Endodermal cell (in vitro differentiated cells): Measurements from ENCODE around the gene FAF1. TPM values are rescaled to one million over a fixed set of nuclear protein-coding genes. Genes with fewer than 3 reads are reported as not detected.
A peak's percentile ranks its signal among the peaks of the same experiment; 100 is the strongest.
"Not testable (repeated sequence)": the region's sequence is repeated elsewhere in the genome, so short reads cannot be mapped to it uniquely, and the experiment has no call there.

Experiments
- DNase-seq: peaks from one replicate; pipeline ENCODE4 v3.0.0-alpha.2; 2017
- H3K27ac ChIP-seq: 2 replicates; pipeline ENCODE4 v1.5.1; 2013; ENCODE audit warnings: mild to moderate bottlenecking, low read depth, low read length, moderate library complexity
- H3K27me3 ChIP-seq: 2 replicates; pipeline ENCODE4 v1.6.1; 2013; ENCODE audit warnings: mild to moderate bottlenecking, low read length, moderate library complexity; ENCODE audit not compliant: insufficient read depth, control insufficient read depth, poor library complexity, severe bottlenecking
- H3K36me3 ChIP-seq: 2 replicates; pipeline ENCODE4 v1.7.0; 2013; ENCODE audit warnings: mild to moderate bottlenecking, low read length, moderate library complexity; ENCODE audit not compliant: control insufficient read depth, insufficient read depth
- H3K4me1 ChIP-seq: one replicate; pipeline ENCODE4 v1.7.0; 2013; ENCODE audit warnings: low read length; ENCODE audit not compliant: control insufficient read depth, insufficient read depth
- H3K4me3 ChIP-seq: 2 replicates; pipeline ENCODE4 v1.5.1; 2013; ENCODE audit warnings: mild to moderate bottlenecking, low read length, moderate library complexity
- H3K9ac ChIP-seq: 2 replicates; pipeline ENCODE4 v1.6.1; 2013; ENCODE audit warnings: mild to moderate bottlenecking, low read length, moderate library complexity; ENCODE audit not compliant: poor library complexity, severe bottlenecking; ENCODE audit errors: extremely low read depth
- H3K9me3 ChIP-seq: 2 replicates; pipeline ENCODE4 v1.6.1; 2013; ENCODE audit warnings: mild to moderate bottlenecking, low read length, moderate library complexity; ENCODE audit not compliant: control insufficient read depth
- H3K27ac Mint-ChIP-seq: 2 replicates; pipeline ENCODE4 v1.8.0; 2020; ENCODE audit warnings: mixed read lengths
- H3K27me3 Mint-ChIP-seq: 2 replicates; pipeline ENCODE4 v1.8.0; 2021; ENCODE audit warnings: mild to moderate bottlenecking, mixed read lengths; ENCODE audit not compliant: insufficient read depth
- H3K36me3 Mint-ChIP-seq: 2 replicates; pipeline ENCODE4 v1.8.0; 2020; ENCODE audit warnings: low read depth, mixed read lengths
- H3K4me1 Mint-ChIP-seq: 2 replicates; pipeline ENCODE4 v1.8.0; 2020; ENCODE audit warnings: mixed read lengths
- H3K4me3 Mint-ChIP-seq: 2 replicates; pipeline ENCODE4 v1.8.0; 2020; ENCODE audit warnings: mild to moderate bottlenecking, moderate library complexity, mixed read lengths
- H3K9me3 Mint-ChIP-seq: 2 replicates; pipeline ENCODE4 v1.8.0; 2020; ENCODE audit warnings: mild to moderate bottlenecking, mixed read lengths
- CTCF ChIP-seq: fragments of 200-600 bp; sonication (generic); conservative IDR thresholded peaks from 2 replicates; pipeline ENCODE4 v1.5.0; 2021; ENCODE audit warnings: antibody characterized with exemption, mild to moderate bottlenecking
- WGBS, 2 experiments: methylation state at CpG; one replicate each; pipeline versions ENCODE4 v1.1.5 to v1.1.7; 2013; ENCODE audit warnings: missing lambda C conversion rate in 2 of 2, mixed read lengths in 1 of 2; ENCODE audit not compliant: insufficient coverage in 1 of 2, insufficient read length in 1 of 2; 5-methylcytosine and 5-hydroxymethylcytosine counted together
- total RNA-seq, 2 donors: library from RNA; stranded (reverse); fragmentation: NEBNext Ultra II Directional in 1 of 2; extraction: Animal tissue kit (Norgen Biotek cat#: 25700) in 1 of 2; gene quantifications; 2 replicates in 1 of 2; 3 replicates in 1 of 2; pipeline ENCODE4 v1.2.1, GENCODE V29; 2021

The FAF1 gene
- total RNA-seq, 2 donors from 2014 or later, result 76.4 to 94.4 TPM

- H3K27ac Mint-ChIP-seq, result no peak overlapping the region
- Histone ChIP-seq H3K4me3 (no peak overlapping the region), H3K27me3 (no peaks in the 10 kb centered on the region), H3K4me1 (no peaks in the 10 kb centered on the region), H3K27ac (no peak overlapping the region), H3K36me3 (no peaks in the 10 kb centered on the region), H3K9me3 (no peaks in the 10 kb centered on the region), H3K9ac (no peak overlapping the region)
- peaks cover 7% of the 10 kb centered on the region for H3K36me3 Mint-ChIP-seq
- no peak for TF ChIP-seq CTCF
- DNase-seq, result no peak
- H3K4me3 Mint-ChIP-seq, result no peak overlapping the region
- H3K27me3 Mint-ChIP-seq, result no peaks in the 10 kb centered on the region
- H3K4me1 Mint-ChIP-seq, result peaks cover 8% of the 10 kb centered on the region
- H3K9me3 Mint-ChIP-seq, result peaks cover 4% of the 10 kb centered on the region
Measured at GRCh38 chr1:50766688-50767087, 193.4 kb downstream of the FAF1 start.

- H3K4me1 Mint-ChIP-seq, H3K4me3 ChIP-seq, H3K9ac ChIP-seq, H3K27me3 ChIP-seq, H3K4me1 ChIP-seq, H3K27ac ChIP-seq, H3K27me3 Mint-ChIP-seq, H3K4me3 Mint-ChIP-seq, H3K27ac Mint-ChIP-seq, DNase-seq: not testable (repeated sequence)
- Mint-ChIP-seq H3K9me3 (peaks cover 52% of the 10 kb centered on the region), H3K36me3 (peaks cover 53% of the 10 kb centered on the region)
- Histone ChIP-seq H3K36me3 (peaks cover 11% of the 10 kb centered on the region), H3K9me3 (peaks cover 30% of the 10 kb centered on the region)
- WGBS, 2 experiments, result 82 to 95% methylated on average over 2 to 3 of the region's 3 CpGs
Measured at GRCh38 chr1:50756543-50756942, 203.5 kb downstream of the FAF1 start.

GRCh38 chr1:50754764-50755163 lies 205.3 kb downstream of the FAF1 start:
- Mint-ChIP-seq H3K36me3 (peaks cover 45% of the 10 kb centered on the region), H3K9me3 (peaks cover 42% of the 10 kb centered on the region)
- H3K4me1 Mint-ChIP-seq, H3K27me3 Mint-ChIP-seq, H3K4me3 Mint-ChIP-seq, H3K4me1 ChIP-seq, H3K9ac ChIP-seq, DNase-seq, H3K27me3 ChIP-seq, H3K4me3 ChIP-seq, H3K27ac Mint-ChIP-seq, H3K27ac ChIP-seq: not testable (repeated sequence)
- Histone ChIP-seq H3K36me3 (peaks cover 11% of the 10 kb centered on the region), H3K9me3 (peaks cover 26% of the 10 kb centered on the region)
- 91 to 100% methylated on average over 1 of the region's 1 CpG for WGBS, 2 experiments

GRCh38 chr1:50750021-50750619 lies 209.9 kb downstream of the FAF1 start:
- 78% methylated on average over 1 of the region's 2 CpGs; no CpG with 5 or more reads in 1 of the 2 experiments for WGBS, 2 experiments
- Histone ChIP-seq H3K9me3 (no peaks in the 10 kb centered on the region), H3K36me3 (no peaks in the 10 kb centered on the region), H3K4me3 (no peak overlapping the region), H3K4me1 (peaks cover 4% of the 10 kb centered on the region), H3K9ac (no peak overlapping the region), H3K27me3 (no peaks in the 10 kb centered on the region), H3K27ac (no peak overlapping the region)
- Mint-ChIP-seq H3K9me3 (peaks cover 8% of the 10 kb centered on the region), H3K27me3 (no peaks in the 10 kb centered on the region), H3K4me1 (peaks cover 14% of the 10 kb centered on the region), H3K4me3 (no peak overlapping the region), H3K36me3 (peaks cover 23% of the 10 kb centered on the region), H3K27ac (no peak overlapping the region)
- no peak for DNase-seq
- TF ChIP-seq CTCF, result peak; percentile 66
